HG02571 (cell line): ENCODE measurements around the gene BEST2.
"Not testable (repeated sequence)": the region's sequence is repeated elsewhere in the genome, so short reads cannot be mapped to it uniquely, and the experiment has no call there.

Source experiments
- ATAC-seq: cut with Tn5 transposase; IDR thresholded peaks from one replicate; pipeline ENCODE4 v1.9.1; 2021; ENCODE audit warnings: mild to moderate bottlenecking, moderate library complexity; ENCODE audit not compliant: unreplicated experiment

The BEST2 gene

GRCh38 chr19:12751635-12752034 is at the start of gene BEST2:
TSS of gene BEST2 (plus strand) at chr19:12751791. CDS start at chr19:12752593, 802 bp downstream.
- ATAC-seq: no peak

- ATAC-seq: no peak
Measured at GRCh38 chr19:12703046-12703445, 48.5 kb upstream of the BEST2 start.

- no peak for ATAC-seq
Measured at GRCh38 chr19:12705169-12705568, 46.4 kb upstream of the BEST2 start.

- ATAC-seq: no peak
Measured at GRCh38 chr19:12705654-12706331, 45.8 kb upstream of the BEST2 start.

GRCh38 chr19:12706332-12706718 is 45.3 kb upstream of the BEST2 start:
- ATAC-seq: no peak

GRCh38 chr19:12708641-12709040 is 43.0 kb upstream of the BEST2 start:
- ATAC-seq: no peak

GRCh38 chr19:12711187-12711586 is 40.4 kb upstream of the BEST2 start:
- ATAC-seq: no peak

GRCh38 chr19:12712077-12712476 is 39.5 kb upstream of the BEST2 start:
- not testable (repeated sequence) for ATAC-seq

- ATAC-seq: not testable (repeated sequence)
Measured at GRCh38 chr19:12713304-12713703, 38.3 kb upstream of the BEST2 start.

- ATAC-seq: no peak
Measured at GRCh38 chr19:12715102-12715501, 36.5 kb upstream of the BEST2 start.

GRCh38 chr19:12715929-12716328 is 35.7 kb upstream of the BEST2 start:
- ATAC-seq: no peak

- no peak for ATAC-seq
Measured at GRCh38 chr19:12720296-12720695, 31.3 kb upstream of the BEST2 start.

- no peak for ATAC-seq
Measured at GRCh38 chr19:12720851-12721655, 30.5 kb upstream of the BEST2 start.

- peak; percentile 22 for ATAC-seq
Measured at GRCh38 chr19:12721656-12722565, 29.7 kb upstream of the BEST2 start.

- peak; percentile 84 for ATAC-seq
Measured at GRCh38 chr19:12722566-12723380, 28.8 kb upstream of the BEST2 start.

GRCh38 chr19:12723381-12723640 is 28.3 kb upstream of the BEST2 start:
- no peak for ATAC-seq

GRCh38 chr19:12723641-12724426 is 27.8 kb upstream of the BEST2 start, which contains the start of gene TNPO2:
TSS of gene TNPO2 (minus strand) at chr19:12723932. CDS start at chr19:12720977, 2,955 bp downstream.
- no peak for ATAC-seq

GRCh38 chr19:12725612-12726011 is 26.0 kb upstream of the BEST2 start:
- not testable (repeated sequence) for ATAC-seq

- no peak for ATAC-seq
Measured at GRCh38 chr19:12726988-12727316, 24.6 kb upstream of the BEST2 start.
